ENCODE data around the gene TMED4. TPM values are rescaled to one million over a fixed set of nuclear protein-coding genes. Genes with fewer than 3 reads are reported as not detected.

TMED4 gene
- total and polyA plus RNA-seq, 2 experiments from 2014 or later, result 43.5 to 98.5 TPM

DNA sequence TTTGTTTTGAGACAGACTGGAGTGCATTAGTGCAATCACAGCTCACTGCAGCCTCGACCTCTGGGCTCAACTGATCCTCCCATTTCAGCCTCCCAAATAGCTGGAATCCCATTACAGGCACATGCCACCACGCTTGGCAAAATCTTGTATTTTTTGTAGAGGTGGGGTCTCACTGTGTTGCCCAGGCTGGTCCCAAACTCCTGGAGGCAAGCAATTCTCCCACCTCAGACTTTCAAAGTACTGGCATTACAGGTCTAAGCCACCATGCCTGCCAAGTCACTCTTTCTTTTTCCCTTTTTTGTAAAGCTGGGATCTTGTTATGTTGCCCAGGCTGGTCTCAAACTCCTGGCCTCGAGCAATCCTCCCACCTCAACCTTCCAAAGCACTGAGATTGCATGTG, 32.6 kb downstream of the TMED4 start:
- H3K27me3 ChIP-seq (ENCODE audit: insufficient read depth), result no peaks in the 10 kb centered on the region
- no peaks in the 10 kb centered on the region for H3K9me2 ChIP-seq (ENCODE audit: insufficient read depth)
- Mint-ChIP-seq H3K9me3 (no peaks in the 10 kb centered on the region), H3K36me3 (ENCODE audit: low read depth) (no peaks in the 10 kb centered on the region), H3K27ac (no peak overlapping the region), H3K4me3 (no peak overlapping the region), H3K4me1 (peaks cover 5% of the 10 kb centered on the region; the same call in 2 of the 3 replicates), H3K27me3 (ENCODE audit: insufficient read depth, low read depth, poor library complexity) (peaks cover 4% of the 10 kb centered on the region)
- H3F3A ChIP-seq (replicated peaks; ENCODE audit: low read depth), result no peaks in the 10 kb centered on the region
- TF ChIP-seq NANOG (IDR thresholded peaks at IDR 0.05; ENCODE audit: borderline replicate concordance) (no peak), ZNF331 (CRISPR knock-in tag; IDR thresholded peaks at IDR 0.05; ENCODE audit: low read depth) (no peak), JUNB (IDR thresholded peaks at IDR 0.05; ENCODE audit: unreplicated experiment) (no peak), POLR2AphosphoS5 (IDR thresholded peaks at IDR 0.05; ENCODE audit: low read depth) (no peak), ZNF114 (CRISPR knock-in tag; IDR thresholded peaks at IDR 0.05) (no peak), EZH2phosphoT487 (IDR thresholded peaks at IDR 0.05; ENCODE audit: unreplicated experiment) (no peak), STAT1 (IDR thresholded peaks at IDR 0.05; ENCODE audit: unreplicated experiment) (no peak), CREB1 (CRISPR knock-in tag; IDR thresholded peaks at IDR 0.05; ENCODE audit: low read depth) (no peak), EZH2 (IDR thresholded peaks at IDR 0.05; ENCODE audit: low read depth, unreplicated experiment) (no peak)
- TF ChIP-seq, protein P1, sequence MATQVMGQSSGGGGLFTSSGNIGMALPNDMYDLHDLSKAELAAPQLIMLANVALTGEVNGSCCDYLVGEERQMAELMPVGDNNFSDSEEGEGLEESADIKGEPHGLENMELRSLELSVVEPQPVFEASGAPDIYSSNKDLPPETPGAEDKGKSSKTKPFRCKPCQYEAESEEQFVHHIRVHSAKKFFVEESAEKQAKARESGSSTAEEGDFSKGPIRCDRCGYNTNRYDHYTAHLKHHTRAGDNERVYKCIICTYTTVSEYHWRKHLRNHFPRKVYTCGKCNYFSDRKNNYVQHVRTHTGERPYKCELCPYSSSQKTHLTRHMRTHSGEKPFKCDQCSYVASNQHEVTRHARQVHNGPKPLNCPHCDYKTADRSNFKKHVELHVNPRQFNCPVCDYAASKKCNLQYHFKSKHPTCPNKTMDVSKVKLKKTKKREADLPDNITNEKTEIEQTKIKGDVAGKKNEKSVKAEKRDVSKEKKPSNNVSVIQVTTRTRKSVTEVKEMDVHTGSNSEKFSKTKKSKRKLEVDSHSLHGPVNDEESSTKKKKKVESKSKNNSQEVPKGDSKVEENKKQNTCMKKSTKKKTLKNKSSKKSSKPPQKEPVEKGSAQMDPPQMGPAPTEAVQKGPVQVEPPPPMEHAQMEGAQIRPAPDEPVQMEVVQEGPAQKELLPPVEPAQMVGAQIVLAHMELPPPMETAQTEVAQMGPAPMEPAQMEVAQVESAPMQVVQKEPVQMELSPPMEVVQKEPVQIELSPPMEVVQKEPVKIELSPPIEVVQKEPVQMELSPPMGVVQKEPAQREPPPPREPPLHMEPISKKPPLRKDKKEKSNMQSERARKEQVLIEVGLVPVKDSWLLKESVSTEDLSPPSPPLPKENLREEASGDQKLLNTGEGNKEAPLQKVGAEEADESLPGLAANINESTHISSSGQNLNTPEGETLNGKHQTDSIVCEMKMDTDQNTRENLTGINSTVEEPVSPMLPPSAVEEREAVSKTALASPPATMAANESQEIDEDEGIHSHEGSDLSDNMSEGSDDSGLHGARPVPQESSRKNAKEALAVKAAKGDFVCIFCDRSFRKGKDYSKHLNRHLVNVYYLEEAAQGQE (IDR thresholded peaks at IDR 0.05; ENCODE audit: unreplicated experiment), result no peak
- TF ChIP-seq, protein P2, sequence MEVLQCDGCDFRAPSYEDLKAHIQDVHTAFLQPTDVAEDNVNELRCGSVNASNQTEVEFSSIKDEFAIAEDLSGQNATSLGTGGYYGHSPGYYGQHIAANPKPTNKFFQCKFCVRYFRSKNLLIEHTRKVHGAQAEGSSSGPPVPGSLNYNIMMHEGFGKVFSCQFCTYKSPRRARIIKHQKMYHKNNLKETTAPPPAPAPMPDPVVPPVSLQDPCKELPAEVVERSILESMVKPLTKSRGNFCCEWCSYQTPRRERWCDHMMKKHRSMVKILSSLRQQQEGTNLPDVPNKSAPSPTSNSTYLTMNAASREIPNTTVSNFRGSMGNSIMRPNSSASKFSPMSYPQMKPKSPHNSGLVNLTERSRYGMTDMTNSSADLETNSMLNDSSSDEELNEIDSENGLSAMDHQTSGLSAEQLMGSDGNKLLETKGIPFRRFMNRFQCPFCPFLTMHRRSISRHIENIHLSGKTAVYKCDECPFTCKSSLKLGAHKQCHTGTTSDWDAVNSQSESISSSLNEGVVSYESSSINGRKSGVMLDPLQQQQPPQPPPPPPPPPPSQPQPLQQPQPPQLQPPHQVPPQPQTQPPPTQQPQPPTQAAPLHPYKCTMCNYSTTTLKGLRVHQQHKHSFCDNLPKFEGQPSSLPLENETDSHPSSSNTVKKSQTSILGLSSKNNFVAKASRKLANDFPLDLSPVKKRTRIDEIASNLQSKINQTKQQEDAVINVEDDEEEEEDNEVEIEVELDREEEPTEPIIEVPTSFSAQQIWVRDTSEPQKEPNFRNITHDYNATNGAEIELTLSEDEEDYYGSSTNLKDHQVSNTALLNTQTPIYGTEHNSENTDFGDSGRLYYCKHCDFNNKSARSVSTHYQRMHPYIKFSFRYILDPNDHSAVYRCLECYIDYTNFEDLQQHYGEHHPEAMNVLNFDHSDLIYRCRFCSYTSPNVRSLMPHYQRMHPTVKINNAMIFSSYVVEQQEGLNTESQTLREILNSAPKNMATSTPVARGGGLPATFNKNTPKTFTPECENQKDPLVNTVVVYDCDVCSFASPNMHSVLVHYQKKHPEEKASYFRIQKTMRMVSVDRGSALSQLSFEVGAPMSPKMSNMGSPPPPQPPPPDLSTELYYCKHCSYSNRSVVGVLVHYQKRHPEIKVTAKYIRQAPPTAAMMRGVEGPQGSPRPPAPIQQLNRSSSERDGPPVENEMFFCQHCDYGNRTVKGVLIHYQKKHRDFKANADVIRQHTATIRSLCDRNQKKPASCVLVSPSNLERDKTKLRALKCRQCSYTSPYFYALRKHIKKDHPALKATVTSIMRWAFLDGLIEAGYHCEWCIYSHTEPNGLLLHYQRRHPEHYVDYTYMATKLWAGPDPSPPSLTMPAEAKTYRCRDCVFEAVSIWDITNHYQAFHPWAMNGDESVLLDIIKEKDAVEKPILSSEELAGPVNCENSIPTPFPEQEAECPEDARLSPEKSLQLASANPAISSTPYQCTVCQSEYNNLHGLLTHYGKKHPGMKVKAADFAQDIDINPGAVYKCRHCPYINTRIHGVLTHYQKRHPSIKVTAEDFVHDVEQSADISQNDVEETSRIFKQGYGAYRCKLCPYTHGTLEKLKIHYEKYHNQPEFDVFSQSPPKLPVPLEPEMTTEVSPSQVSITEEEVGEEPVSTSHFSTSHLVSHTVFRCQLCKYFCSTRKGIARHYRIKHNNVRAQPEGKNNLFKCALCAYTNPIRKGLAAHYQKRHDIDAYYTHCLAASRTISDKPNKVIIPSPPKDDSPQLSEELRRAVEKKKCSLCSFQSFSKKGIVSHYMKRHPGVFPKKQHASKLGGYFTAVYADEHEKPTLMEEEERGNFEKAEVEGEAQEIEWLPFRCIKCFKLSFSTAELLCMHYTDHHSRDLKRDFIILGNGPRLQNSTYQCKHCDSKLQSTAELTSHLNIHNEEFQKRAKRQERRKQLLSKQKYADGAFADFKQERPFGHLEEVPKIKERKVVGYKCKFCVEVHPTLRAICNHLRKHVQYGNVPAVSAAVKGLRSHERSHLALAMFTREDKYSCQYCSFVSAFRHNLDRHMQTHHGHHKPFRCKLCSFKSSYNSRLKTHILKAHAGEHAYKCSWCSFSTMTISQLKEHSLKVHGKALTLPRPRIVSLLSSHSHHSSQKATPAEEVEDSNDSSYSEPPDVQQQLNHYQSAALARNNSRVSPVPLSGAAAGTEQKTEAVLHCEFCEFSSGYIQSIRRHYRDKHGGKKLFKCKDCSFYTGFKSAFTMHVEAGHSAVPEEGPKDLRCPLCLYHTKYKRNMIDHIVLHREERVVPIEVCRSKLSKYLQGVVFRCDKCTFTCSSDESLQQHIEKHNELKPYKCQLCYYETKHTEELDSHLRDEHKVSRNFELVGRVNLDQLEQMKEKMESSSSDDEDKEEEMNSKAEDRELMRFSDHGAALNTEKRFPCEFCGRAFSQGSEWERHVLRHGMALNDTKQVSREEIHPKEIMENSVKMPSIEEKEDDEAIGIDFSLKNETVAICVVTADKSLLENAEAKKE (CRISPR knock-in tag; IDR thresholded peaks at IDR 0.05), result no peak
- TF ChIP-seq, protein P3, sequence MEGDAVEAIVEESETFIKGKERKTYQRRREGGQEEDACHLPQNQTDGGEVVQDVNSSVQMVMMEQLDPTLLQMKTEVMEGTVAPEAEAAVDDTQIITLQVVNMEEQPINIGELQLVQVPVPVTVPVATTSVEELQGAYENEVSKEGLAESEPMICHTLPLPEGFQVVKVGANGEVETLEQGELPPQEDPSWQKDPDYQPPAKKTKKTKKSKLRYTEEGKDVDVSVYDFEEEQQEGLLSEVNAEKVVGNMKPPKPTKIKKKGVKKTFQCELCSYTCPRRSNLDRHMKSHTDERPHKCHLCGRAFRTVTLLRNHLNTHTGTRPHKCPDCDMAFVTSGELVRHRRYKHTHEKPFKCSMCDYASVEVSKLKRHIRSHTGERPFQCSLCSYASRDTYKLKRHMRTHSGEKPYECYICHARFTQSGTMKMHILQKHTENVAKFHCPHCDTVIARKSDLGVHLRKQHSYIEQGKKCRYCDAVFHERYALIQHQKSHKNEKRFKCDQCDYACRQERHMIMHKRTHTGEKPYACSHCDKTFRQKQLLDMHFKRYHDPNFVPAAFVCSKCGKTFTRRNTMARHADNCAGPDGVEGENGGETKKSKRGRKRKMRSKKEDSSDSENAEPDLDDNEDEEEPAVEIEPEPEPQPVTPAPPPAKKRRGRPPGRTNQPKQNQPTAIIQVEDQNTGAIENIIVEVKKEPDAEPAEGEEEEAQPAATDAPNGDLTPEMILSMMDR (conservative IDR thresholded peaks at IDR 0.05; ENCODE audit: low read depth in 2 of 2), result no peak
- TF ChIP-seq, protein P4, sequence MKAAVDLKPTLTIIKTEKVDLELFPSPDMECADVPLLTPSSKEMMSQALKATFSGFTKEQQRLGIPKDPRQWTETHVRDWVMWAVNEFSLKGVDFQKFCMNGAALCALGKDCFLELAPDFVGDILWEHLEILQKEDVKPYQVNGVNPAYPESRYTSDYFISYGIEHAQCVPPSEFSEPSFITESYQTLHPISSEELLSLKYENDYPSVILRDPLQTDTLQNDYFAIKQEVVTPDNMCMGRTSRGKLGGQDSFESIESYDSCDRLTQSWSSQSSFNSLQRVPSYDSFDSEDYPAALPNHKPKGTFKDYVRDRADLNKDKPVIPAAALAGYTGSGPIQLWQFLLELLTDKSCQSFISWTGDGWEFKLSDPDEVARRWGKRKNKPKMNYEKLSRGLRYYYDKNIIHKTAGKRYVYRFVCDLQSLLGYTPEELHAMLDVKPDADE (IDR thresholded peaks at IDR 0.05), result no peak
- no peaks in the 10 kb centered on the region for H3K79me2 ChIP-seq (replicated peaks; ENCODE audit: insufficient read depth)
- H3K4me2 ChIP-seq, result no peak overlapping the region
- no peak for ATAC-seq
- H3K36me3 ChIP-seq (ENCODE audit: insufficient read depth), result no peaks in the 10 kb centered on the region
- H4K20me1 ChIP-seq (replicated peaks; ENCODE audit: insufficient read depth), result no peaks in the 10 kb centered on the region
- H3K4me1 ChIP-seq (ENCODE audit: insufficient read depth), result no peaks in the 10 kb centered on the region
- no peak overlapping the region for H3K4me3 ChIP-seq
- no peak overlapping the region for H3K27ac ChIP-seq (ENCODE audit: low read depth)
- no peak overlapping the region for H2AFZ ChIP-seq
- DNase-seq (ENCODE audit: low spot score), result no peak
